ENCODE results near the gene ATRN.
A peak's percentile ranks its signal among the peaks of the same experiment; 100 is the strongest.
"Not testable (repeated sequence)": the region's sequence is repeated elsewhere in the genome, so short reads cannot be mapped to it uniquely, and the experiment has no call there.

ATRN gene

GRCh38 chr20:3521852-3522740, 51.3 kb downstream of the ATRN start:
- no peak for DNase-seq

GRCh38 chr20:3524696-3525095, 53.9 kb downstream of the ATRN start:
- DNase-seq, result not testable (repeated sequence)

GRCh38 chr20:3532089-3532615, 61.3 kb downstream of the ATRN start:
- DNase-seq, result no peak

DNA sequence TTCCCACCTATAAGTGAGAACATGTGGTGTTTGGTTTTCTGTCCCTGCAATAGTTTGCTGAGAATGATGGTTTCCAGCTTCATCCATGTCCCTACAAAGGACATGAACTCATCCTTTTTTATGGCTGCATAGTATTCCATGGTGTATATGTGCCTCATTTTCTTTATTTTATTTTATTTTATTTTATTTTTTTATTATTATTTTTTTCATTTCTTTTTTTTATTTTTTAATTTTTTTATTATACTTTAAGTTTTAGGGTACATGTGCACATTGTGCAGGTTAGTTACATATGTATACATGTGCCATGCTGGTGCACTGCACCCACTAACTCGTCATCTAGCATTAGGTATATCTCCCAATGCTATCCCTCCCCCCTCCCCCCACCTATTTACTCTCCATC, 66.9 kb downstream of the ATRN start:
- not testable (repeated sequence) for DNase-seq

- no peak for DNase-seq
Observed at GRCh38 chr20:3539311-3540107, 68.7 kb downstream of the ATRN start.

- no peak for DNase-seq
Observed at GRCh38 chr20:3541887-3542721, 71.3 kb downstream of the ATRN start.

DNA sequence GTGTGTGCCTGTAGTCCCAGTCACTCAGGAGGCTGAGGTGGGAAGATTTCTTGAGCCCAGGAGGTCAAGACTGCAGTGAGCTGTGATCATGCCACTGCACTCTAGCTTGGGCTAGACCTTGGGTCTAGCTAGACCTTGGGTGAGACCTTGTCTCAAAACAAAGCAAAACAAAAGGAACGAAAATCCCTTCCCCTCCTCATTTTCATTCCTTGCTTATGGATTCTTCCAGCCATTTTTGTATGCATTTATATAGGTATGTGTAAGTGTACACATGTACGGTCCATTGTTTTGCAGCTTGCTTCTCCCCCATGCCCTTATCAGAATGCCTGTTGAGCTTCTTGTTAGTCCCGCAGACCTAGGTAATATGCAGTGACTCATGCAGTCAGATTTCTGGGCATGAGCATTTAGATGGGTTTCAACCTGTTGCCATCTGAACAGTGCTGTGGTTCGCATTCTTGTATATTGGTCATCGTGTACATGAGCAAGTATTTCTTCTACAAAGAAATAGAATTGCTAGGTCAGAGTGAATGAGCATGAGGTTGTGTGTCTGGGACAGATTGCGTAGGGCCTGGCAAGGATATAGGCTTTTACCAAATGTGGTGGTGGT, 73.2 kb downstream of the ATRN start:
- DNase-seq, result no peak

DNA sequence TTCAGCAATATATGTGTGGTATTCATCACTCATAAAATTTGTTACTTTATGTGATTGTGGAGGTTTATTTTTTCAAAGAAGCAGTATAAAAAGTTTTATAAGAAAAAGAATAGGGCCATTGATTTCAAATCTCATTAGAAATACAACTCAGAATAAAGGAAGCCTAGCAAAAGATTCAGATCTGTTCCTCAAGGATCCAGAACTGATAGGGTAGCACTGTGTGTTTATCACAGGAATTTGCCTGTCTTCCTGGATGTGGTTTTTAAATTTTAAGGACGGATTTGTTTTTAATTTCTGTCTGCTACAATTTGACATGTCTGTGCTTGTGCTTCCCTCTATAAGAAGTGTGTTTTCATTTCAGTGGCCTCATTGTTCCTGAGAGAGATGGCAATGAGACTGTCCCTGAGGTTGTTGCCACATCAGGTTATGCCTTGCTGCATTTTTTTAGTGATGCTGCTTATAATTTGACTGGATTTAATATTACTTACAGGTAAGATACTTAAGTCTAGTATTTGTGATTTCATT, 74.6 kb downstream of the ATRN start:
- DNase-seq, result no peak

DNA sequence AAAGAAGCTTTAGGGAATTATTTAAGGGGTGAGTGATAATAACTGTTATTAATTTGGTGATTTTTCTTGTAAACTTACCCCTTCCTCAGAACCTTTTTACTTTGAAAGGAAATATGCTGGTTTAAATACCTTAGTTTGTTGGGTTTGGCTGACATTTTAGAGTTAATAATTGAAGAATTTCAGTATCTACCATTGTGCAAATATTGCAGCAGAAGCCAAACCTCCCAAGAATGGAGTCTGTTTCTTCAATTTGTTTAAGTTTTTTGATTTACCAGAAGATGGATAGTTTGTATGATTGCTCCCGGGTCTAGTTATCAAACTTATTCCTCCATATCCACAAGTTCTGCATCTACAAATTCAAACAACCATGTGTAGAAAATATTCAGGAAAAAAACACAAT, 77.1 kb downstream of the ATRN start:
- DNase-seq, result no peak

DNA sequence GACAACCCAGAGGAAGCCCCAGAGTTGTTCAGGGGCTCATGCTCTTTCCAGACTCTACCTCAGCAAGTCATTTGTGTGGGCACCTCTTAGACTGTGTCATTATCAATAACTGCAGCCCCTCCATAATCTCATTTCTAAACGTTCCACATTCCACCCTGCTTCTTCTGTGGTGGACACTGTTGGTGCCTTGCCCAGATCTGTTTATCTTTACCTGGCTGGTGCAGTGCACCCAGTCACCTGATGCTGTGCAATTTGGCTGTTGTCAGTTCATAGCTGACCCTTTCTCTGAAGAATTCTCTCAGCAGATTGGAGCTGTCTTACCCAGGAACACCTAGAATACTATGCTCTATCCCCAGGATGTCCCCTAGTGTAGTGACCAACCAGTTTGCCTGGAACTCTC, 80.0 kb downstream of the ATRN start:
- DNase-seq, result no peak

DNA sequence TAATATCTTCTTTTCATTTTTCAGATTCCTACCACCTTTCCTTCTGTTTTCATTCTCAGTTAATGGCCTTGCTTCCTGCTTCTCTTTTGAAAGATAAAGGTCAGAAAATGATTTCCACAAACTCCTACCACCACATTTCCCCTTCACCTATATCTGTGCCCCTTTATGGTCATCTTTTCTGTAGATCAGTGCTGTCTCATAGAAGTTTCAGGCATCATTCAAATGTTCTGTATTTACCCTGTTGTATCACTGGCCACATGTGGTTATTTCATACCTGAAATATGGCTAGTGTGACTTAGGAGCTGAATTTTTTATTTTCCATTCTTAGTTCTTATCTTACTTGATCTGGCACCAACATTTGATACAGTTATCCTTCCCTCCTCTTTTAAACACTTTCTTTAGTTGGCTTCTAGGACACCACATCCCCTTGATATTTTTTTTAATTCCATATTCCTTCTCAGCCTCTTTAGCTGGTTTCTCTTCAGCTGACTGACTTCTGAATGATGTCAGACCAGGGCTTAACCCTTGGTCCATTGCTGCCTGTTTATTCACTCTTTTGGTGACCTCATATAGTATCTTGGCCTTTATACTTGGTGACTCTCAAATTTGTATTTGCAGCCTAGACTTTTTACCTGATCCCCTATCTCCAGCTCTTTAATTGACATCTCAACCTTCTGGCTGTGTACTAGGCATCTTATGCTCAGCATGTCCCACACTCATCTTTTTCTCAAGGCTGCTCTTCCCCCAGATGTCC, 81.0 kb downstream of the ATRN start:
- no peak for DNase-seq

- DNase-seq, result no peak
Observed at GRCh38 chr20:3553663-3554062, 82.8 kb downstream of the ATRN start.

- DNase-seq, result no peak
Observed at GRCh38 chr20:3557237-3557785, 86.5 kb downstream of the ATRN start.

DNA sequence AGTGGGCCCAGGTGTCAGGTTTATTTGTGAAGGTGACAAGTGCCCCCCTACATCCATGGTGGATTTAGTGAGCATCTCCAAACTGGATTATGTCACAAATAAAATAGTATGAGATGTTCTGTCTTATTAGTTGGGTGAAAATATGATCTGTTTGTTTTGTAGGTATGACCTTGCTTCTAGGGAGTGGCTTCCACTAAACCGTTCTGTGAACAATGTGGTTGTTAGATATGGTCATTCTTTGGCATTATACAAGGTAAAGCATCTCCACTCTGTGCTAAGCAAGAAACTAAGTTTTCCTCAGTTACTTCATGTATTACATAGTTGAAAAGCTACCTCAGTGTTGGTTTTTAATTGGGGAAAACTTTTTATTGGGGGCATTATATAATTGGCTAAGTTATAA, 88.4 kb downstream of the ATRN start:
- no peak for DNase-seq

DNA sequence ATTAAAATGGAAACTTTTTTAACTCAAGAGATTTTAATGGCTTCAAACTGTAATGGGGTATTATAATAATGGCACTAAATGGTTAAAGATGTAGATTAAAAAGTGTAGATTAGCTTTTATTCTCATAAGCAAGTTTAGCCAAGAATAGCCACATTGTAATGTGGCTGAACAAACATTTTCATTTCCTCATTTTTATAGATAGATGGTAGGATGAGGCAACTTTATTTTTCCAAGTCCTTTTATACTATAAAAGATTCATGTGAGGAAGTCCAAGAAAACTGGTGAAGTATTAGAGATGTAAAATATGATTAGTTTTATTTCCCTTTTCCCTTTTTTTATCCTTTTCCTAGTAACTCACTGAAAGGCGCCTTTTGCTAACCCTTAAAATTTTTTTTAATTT, 88.8 kb downstream of the ATRN start:
- DNase-seq, result no peak

DNA sequence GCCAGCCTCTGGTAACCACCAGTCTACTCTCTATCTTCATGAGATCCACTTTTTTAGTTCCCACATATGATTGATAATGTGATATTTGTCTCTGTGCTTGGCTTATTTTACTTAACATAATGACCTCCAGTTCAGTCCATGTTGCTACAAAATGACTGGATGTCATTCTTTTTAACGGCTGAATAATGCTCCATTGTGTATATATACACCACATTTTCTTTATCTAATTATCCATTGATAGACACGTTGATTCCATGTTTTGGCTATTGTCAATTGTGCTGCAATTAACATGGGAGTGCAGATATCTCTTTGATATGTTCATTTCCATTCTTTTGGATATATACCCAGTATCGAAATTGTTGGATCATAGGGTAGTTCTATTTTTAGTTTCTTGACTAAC, 89.3 kb downstream of the ATRN start:
- DNase-seq, result no peak

DNA sequence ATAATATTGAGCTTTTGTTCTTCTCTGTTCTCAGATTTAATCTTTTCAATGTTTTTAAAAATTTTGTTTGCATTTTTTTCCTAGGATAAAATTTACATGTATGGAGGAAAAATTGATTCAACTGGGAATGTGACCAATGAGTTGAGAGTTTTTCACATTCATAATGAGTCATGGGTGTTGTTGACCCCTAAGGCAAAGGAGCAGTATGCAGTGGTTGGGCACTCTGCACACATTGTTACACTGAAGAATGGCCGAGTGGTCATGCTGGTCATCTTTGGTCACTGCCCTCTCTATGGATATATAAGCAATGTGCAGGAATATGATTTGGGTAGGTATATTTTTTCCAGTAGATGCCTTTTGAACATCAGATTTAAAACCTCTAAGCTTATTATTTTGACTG, 89.8 kb downstream of the ATRN start:
- no peak for DNase-seq

DNA sequence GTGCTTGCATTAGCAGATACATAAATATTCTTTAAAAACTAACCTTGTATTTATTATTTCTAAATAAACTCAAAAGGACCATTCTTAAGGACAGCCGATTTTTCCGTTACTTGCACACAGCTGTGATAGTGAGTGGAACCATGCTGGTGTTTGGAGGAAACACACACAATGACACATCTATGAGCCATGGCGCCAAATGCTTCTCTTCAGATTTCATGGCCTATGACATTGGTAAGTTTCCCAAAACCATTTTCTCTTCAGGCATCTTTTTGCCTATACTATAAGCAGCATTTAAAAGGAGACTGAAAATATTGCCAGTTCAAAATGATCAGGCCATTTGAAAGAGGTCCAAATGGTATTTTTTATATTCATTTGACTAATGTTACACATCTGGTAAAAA, 92.3 kb downstream of the ATRN start:
- no peak for DNase-seq

GRCh38 chr20:3563548-3564177, 92.8 kb downstream of the ATRN start:
- DNase-seq, result peak; percentile 17

- DNase-seq, result no peak
Observed at GRCh38 chr20:3565851-3566250, 95.0 kb downstream of the ATRN start.

DNA sequence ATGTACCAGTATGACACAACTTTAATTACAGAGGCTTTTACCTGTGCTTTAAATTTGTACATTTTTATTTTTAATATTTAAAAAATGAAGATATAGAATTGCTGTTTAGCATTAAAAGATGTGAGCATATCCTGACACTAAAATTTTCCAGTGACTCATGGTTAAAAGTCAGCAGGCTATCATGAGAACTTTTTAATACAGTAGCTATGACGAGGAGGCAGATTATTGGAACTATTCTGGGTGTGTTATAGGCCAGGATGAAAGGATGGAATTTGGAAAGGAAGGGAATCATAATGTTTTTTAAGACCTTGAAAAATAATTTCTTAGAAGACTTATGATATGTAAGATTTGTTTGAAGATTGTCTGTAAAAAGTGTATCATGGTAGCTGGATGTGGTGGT, 101.3 kb downstream of the ATRN start:
- DNase-seq, result no peak

Measured in NCI-H1092 treated with DMSO at 0.1 percent for 48 hours (cell line).